Fibroblast of skin of left quadriceps (primary cell): ENCODE data around the gene ARMC9.
"Not testable (repeated sequence)": the region's sequence is repeated elsewhere in the genome, so short reads cannot be mapped to it uniquely, and the experiment has no call there.

Experiments
- DNase-seq, 2 experiments: peaks; one replicate each; pipeline ENCODE4 v3.0.0-alpha.2; 2013; ENCODE audit warnings: low read depth in 2 of 2

The ARMC9 gene

DNA sequence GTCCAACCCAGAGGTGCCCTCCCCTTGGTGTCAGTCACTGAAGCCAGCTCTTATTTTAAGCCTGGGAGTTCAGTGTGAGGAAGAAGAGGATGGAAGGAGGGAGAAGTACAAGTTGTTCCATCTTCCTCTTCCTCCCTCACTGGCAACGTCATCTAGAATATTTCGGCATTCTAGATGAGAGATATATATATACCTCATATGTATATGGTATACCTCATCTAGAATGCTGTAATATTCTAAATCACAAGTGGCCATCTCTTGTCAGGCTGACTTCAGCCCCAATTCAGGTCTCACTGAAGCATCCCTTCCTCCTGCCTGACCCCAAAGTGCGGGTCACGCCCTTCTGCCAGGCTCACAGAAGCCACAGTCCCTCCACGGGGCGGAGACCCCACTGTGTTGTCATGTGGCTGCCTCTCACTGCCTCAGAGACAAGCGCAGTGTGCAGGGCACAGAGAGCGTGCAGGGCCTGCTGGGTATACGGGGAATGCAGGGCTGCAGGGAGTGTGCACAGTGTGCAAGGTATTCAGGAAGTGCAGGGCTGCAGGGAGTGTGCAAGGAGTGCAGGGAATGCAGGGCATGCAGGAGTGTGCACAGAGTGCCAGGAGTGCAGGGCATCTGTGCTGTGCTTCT lies 164.2 kb downstream of the ARMC9 start:
- no peak for DNase-seq

GRCh38 chr2:231364061-231364460 lies 165.6 kb downstream of the ARMC9 start:
- no peak for DNase-seq

DNA sequence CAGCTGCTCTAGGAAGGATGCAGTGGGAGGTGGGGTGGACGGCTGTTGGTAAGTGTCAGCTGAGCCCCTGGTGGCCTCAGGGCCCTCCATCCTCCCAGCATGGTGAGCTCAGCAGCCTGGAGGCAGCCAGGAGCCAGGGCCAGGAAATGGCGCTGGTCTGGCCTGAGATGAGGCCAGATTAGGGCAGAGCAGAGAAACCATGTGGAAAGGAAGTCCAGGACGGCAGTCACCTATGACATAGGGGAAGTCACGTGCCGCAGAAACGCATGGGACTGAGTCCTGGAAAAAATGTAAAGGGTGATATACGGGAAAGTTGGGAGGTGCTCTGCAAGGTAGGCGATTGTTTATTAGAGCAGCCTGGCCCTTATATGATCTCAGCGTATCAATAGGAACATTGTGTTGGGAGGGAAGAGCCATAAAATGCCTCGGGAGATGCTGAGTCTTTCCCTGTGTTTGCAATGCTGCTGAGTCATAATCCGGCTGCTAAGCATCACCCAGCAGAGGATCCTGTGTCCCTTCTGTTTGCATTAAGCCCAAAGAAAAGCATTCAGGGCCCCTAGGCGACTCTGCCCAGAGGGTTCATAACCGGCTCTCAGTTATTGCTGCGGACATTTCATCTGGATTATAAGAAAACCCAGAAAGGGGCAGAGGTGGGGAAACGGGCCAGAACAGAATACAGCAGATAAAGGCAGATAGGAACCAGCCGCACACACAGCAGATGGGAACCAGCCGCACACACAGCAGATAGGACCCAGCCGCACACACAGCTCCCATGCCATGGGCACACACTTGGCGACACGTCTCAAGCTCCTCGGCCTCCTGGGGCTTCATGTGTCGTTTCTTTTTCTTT lies 166.8 kb downstream of the ARMC9 start:
- DNase-seq = peak; percentile 47 to 49

DNA sequence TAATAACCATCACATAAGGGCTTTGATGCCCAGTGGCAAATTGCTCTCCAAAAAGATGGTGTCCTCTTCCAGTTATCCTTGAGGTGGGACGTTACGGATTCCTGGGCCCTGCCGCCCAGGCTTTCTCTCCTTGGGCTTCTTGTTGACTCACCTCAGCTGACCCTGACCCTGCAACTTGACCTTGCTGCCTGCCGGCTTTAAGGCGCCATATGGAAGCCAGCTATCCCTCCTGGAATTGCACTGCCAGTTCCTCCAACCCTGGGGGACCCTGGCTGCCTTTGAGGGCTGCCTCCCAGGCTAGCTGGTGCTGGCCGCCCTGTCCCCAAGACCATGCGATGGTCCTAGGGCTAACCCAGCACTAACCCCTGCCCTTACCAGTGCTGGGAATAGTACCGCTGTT lies 168.7 kb downstream of the ARMC9 start:
- no peak for DNase-seq

DNA sequence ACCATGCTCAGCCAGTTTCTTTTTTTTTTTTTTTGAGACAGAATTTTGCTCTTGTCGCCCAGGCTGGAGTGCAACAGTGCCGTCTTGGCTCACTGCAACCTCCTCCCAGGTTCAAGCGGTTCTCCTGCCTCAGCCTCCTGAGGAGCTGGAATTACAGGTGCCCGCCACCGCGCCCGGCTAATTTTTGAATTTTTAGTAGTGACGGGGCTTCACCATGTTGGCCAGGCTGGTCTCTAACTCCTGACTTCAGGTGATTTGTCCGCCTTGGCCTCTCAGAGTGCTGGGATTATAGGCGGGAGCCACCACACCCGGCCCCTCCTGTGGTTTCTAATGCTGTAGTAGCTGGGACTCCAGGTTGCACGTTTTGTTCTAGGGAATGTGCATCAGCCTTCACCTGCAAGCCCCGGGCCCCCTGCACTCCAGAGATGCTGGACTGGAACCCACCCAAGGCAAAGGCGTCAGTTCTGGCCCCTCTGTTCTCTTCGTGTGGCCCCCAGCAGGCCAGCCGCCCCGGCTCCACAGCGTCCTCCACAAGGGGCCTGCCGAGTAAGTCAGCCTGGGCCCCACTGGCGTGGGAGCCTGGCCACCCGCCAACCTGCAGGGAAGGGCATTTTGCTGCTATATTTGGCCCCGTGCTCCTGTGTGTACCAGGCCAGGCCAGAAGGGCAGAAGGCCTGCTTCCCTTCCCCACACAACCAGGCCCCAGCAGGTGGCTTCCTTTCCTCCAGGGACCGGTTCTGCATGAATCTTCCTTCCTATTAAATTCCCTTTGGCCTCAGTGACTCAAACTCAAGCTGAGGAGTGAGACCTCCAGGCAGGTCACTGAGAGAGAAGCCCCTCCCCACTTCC lies 171.4 kb downstream of the ARMC9 start:
- DNase-seq = no peak

DNA sequence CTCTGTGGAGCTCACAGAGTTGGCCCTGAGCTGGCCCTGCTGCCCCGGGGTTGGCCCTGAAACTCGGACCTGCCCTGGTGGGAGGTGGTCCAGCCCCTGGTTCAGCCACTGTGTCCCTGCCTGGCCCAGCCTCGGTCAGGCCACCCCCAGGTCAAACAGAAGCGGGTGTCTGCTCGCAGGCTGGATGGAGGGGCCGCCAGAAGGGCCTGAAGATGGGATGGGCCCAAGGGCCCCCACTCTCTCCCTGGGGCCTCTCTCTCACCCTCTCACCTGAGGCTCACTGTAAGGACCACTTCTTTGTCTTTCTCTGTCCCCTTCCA lies 172.0 kb downstream of the ARMC9 start:
- no peak for DNase-seq

GRCh38 chr2:231370749-231371429 lies 172.5 kb downstream of the ARMC9 start:
- no peak for DNase-seq

DNA sequence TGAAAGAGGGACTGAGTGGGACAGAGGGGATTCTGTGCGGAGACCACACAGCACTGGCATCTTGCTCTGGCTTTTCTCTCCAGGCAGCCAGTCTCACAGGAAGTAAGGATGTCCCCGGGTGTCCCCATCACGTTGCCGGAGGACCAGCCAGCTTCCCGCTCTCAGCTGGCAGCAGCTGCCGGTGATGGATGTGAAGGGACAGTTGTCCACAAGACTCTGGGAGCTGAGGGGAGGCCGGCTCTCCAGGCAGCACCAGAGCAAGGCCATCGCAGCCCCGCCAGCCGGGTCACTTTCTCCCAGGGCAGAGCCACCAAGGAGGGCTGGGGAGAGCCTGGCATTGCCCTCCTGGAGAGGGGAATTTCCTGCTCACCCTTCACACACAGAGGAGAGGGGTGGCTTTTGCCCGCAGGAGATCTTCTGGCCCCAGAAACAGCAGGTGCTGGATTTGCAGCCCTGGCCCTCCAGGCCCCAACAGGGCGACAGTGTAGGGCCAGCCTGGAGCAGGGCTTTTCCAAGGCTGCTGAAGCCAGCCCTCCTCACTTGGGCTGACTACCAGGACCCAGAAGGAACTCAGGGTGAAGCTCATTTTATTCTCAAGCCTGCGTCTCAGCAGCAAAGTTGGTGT lies 173.1 kb downstream of the ARMC9 start:
- DNase-seq = no peak

DNA sequence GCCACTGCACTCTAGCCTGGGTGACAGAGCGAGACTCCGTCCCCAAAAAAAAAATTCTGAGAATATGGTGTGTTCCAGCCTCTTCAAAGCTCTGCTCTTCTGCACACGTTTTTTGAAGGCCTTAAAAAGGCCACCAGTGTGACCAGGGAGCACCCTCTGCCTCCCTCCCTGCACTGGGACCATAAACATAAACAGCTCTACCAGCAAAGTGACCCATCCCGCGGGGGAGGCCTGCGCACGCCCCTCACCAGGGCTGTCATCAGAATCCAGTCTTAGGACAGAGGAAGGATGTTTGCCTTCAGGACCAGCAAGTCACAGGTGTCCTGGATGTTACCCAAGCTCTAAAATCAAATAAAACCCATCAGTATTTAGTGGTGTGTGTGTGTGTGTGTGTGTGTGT lies 173.9 kb downstream of the ARMC9 start:
- DNase-seq = no peak

GRCh38 chr2:231373184-231373583 lies 174.8 kb downstream of the ARMC9 start:
- no peak for DNase-seq

DNA sequence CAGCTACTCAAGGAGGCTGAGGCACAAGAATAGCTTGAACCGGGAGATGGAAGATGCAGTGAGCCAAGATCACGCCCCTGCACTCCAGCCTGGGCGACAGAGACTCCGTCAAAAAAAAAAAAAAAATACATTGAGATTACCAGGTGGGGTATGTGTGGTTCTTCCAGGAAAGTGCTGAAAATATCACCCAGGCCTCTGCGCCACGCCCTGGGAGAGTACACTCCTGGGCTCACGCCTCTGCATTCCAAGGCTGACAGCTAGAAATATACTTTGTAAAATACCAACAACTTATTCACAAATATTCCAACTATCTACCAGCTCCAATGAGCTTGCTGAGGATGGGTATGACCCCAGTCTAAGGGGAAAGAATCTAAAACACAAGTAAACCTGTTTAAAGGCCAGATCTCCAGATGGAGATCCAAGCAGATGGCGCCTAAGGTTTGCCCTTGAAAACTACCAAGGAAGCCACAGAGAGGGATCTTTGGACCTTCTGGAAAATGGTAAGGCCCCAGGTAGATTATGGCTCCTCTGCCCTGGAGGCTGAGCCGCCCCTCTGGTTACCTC lies 175.4 kb downstream of the ARMC9 start:
- no peak for DNase-seq

- DNase-seq = no peak
Observed at GRCh38 chr2:231374771-231375170, 176.3 kb downstream of the ARMC9 start.

GRCh38 chr2:231375994-231376615 lies 177.7 kb downstream of the ARMC9 start:
- not testable (repeated sequence) for DNase-seq

GRCh38 chr2:231376857-231377256 lies 178.4 kb downstream of the ARMC9 start:
- no peak for DNase-seq

- no peak for DNase-seq
Observed at GRCh38 chr2:231378026-231378722, 179.7 kb downstream of the ARMC9 start.

DNA sequence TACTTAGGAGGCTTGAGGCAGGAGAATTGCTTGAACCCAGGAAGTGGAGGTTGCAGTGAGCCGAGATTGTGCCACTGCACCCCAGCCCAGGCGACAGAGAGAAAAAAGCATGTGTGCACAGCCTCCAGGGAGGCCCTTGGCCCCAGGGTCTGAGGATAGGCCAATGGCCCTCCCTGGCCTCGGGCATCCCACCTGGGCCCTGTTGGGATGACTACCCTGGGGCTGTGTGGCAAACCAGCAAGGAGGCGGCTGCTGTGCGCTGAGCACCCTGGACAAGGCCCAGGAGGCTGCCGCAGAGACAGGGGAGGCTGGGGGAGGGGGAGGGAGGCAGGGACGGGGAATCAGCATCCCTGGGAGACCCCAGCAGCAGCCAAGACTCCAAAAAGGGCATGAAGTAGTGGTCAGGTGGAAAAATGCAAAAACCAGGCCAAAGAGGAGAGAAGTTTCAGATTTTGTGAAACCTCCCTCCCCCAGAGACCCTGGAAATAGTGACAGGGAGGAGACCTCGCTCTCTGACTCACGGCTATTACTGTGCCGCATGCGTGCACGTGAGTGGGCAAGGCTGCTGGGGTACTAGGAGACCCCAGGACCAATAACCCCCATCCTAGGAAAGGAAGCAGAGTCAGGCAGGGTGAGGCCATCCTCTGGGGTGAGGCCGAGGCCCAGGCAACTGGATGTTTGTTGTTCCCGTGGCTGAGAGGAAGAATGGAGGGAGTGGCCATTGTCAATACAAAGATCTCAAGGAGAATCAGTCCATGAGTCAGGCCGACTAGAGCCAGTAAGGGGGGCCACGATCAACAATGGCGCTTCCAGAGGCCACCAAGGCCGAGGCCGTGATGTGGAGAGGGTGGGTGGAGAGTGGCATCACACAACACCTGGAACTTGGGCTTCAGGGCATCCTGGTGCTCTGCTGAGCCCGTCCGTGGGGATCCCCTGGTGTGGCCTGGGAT lies 181.1 kb downstream of the ARMC9 start:
- no peak for DNase-seq

DNA sequence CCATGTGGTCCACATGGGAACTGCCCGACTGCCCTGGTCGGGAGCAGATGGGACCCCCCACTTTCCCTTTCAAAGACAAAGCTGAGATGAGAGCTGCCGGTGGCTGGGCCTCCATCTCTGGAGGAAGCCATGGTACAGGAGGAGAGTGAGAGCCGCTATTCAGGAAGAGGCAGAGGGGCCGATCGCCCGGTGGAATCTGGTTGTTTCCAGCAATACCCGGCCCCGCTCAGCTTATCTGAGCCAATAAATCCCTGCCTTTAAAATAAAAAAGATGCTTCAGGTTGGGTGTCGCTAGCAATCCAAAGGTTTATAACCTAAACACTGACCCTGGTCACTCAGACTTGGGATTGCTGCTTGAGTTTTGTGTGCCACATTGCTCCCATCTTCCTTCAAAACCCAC lies 181.9 kb downstream of the ARMC9 start:
- no peak for DNase-seq

GRCh38 chr2:231380991-231381847 lies 182.8 kb downstream of the ARMC9 start:
- no peak for DNase-seq
